ENCODE results near the gene FAM53A.
"Not testable (repeated sequence)": the region's sequence is repeated elsewhere in the genome, so short reads cannot be mapped to it uniquely, and the experiment has no call there.

The FAM53A gene

GRCh38 chr4:1622238-1622637 lies 61.9 kb downstream of the FAM53A start:
- ATAC-seq: no peak

DNA sequence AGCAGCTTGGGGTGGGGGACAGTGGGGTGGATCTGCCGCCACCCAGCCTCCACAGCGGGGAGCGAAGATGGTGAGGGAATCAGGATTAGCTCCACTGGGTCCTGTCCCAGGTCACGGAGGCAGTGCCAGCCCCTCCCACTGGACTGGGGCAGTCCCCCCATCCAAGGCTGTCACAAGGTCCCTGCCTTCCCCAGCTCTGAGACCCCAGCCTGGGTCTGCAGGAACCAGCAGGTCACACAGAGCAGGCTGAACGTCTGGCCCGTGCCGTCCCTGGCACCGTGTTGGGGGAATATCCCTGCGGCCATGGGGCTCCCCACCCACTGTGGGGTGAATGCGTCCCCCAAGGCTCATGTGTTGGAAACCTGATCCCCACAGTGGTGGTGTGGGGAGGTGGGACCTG lies 62.6 kb downstream of the FAM53A start:
- no peak for ATAC-seq

GRCh38 chr4:1619151-1619672 lies 64.9 kb downstream of the FAM53A start:
- no peak for ATAC-seq

DNA sequence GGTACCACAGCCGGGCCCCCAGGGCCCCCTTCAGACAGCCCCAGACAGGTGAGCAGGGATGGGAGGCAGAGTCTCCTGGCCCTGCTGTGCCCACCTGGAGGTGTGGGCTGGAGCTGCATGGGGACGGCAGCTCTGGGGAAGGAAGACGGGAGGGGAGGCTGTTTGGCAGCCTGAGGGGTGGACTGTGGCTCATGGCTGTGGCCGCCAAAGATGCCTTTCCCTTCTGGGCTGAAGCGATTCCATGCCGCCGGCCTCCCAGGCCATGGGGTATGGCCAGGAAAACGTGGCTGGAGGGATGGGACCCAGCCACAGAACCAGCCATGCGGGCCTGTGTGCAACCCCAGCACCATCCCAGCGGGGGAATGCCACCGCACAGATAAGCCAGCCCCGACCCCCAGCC lies 65.7 kb downstream of the FAM53A start:
- no peak for ATAC-seq

GRCh38 chr4:1616557-1616930 lies 67.6 kb downstream of the FAM53A start:
- no peak for ATAC-seq

DNA sequence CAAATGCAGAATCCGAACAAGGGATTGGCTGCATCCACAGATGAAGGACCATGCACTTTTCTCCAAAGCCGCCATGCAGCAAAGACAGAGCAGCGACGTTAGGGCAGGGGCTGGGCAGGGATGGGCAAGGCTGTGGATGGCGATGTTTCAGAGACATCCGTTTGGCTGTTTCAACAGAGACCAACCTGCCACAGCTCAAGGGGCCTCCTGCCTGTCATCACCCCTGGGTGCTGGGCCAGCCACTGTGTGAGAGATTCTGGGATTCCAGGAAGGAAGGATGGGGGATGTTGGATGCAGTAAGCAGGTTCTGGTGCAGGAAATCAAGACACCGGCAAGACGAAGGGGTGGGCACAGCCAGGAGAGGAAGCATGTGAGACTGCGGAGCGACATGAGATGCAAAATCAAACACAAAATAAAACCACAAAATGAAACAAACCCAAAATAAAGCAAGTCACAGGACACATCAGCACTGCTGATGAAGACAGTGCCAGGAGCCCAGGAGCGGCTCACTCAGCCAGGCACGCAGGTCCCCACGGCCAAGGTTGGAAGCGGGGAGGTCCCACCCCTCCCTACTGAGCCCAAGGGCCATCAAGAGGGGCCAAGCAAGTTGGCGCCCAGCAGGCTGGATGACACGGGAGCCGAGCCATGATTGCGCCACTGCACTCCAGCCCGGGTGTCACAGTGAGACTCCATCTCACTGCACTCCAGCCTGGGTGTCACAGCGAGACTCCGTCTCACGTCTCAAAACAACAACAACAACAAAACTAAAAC lies 68.1 kb downstream of the FAM53A start:
- ATAC-seq: no peak

GRCh38 chr4:1614854-1615595 lies 69.1 kb downstream of the FAM53A start:
- ATAC-seq: no peak

GRCh38 chr4:1614502-1614853 lies 69.6 kb downstream of the FAM53A start:
- ATAC-seq: no peak

DNA sequence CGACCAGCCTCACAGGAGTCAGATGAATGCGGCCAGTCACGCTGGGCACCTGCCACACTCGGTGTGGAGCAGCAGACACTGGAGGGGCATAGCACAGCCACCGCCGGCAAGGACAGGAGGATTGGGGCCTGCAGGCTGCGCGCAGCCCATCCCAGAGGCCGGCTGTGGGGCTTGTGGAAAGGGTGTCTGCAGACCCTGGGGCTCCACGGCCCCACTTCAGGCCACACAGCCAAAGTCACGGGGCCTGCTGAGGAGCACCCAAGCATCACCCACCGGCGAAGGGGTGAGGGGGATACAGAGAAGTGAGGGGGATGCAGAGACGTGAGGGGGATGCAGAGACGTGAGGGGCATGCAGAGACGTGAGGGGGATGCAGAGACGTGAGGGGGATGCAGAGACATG lies 70.1 kb downstream of the FAM53A start:
- no peak for ATAC-seq

GRCh38 chr4:1613099-1613495 lies 71.0 kb downstream of the FAM53A start:
- ATAC-seq: no peak

DNA sequence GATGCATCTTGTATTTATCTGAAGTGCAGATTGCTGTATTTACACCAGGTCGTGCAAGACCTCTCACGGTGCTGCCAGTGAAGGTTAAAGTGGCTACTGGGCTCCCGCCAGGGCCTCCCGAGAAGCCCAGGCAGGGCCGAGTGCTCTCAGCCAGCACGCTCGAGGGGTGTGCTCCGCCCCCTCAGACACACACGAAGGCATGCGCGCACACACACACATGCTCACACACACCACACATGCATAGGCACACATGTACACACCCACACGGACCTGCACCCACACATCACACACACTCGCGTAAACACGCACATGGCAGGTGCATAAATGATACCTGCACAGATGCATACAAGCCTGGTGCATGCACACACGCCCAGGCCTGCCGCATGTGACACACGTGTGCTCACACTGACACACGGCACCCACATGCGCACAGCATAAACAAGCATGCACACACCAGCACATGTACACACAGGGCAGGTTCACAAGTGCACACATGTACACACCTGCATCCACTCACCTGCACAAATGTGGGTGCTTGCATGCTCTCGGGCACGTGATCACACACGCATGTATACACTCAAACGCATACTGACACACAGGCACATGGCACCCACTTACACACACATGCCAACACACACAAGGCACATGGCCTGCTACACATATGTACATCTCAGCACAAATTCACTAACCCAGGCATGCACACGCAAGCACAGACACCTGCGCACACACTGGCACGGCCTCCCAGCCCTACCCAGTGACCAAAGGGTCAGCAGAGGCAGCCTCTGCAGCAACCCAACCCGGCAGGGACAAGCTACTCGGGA lies 71.6 kb downstream of the FAM53A start:
- ATAC-seq: no peak

- no peak for ATAC-seq
Measured at GRCh38 chr4:1611501-1611870, 72.6 kb downstream of the FAM53A start.

- ATAC-seq: no peak
Measured at GRCh38 chr4:1610791-1611500, 73.2 kb downstream of the FAM53A start.

- ATAC-seq: no peak
Measured at GRCh38 chr4:1609901-1610790, 74.0 kb downstream of the FAM53A start.

- no peak for ATAC-seq
Measured at GRCh38 chr4:1608821-1609500, 75.2 kb downstream of the FAM53A start.

DNA sequence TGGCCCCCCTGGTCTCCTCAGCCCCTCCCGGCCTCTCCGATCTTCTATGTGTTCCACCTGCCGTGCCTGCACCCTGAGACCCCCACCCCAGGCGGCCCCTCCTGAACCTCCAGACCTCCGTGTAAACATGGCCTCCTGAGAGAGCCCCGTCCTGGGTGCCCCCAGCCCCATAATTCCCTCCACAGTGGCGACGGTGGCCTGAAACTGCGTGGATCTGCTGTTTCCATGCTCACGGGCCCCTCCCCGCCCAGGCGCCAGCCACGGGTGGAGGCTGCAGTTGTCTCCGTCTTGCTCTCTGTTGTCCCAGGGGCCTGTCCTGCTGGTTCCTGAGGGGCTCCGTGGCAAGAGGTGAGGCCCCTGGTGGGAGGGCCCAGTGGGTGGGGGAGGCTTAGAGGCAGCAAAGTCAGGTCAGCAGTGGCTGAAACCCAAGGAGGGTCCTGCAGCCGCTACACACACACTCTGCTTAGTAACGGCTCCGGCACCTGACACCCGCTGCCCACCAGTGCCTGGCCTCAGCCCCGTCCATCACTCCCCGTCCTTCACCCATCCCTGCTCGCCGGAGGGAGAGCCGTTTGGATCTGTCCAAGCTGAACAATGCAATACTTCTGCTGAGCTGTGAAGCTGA lies 75.8 kb downstream of the FAM53A start:
- no peak for ATAC-seq

DNA sequence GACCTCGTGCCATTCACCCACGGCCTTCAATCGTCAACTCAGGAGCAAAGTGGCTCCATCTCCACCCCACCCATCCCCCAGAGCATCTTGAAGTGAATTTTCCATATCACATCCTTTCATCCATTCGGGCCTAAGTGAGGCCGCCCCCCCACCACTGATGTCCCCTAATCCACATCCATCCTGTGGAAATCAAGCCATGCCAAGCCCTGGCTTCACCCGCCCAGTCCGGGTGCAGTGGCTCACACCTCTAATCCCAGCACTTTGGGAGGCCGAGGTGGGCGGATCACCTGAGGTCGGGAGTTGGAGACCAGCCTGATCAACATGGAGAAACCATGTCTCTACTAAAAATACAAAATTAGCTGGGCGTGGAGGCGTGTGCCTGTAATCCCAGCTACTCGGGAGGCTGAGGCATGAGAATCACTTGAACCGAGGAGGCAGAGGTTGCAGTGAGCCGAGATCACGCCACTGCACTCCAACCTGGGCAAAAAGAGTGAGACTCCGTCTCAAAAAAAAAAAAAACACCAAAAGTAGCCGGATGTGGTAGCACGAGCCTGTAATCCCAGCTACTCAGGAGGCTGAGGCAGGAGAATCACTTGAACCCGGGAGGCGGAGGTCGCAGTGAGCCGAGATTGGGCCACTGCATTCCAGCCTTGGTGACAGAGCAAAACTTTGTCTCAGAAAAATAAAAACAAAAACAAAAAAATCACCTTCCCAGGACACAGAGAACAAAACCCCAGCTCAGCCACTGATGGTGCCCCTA lies 76.5 kb downstream of the FAM53A start:
- ATAC-seq: not testable (repeated sequence)

DNA sequence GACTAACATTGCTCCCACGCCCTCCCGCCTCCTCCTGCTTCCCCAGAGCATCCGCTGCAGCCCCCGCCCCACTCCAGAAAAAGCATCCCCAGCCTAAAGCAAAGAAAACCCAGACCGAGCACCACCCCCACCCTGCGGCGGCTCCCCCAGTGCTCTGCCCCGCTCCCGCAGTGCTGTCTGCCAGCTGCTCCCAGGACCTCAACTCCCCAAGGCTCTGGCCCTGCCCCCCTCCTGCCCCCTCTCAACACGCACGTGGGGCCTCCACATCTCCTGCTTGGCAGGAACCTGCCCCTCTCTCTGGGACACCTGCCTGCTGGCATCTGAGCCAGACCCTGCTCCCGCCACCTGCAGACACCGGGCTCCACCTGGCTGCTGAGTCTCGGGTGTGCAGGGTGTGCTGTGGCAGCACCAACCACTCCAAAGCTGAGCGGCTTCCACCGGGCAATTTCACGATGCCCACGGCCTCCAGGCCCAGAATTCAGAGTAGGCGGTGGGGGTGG lies 79.4 kb downstream of the FAM53A start:
- ATAC-seq: peak; percentile 57

DNA sequence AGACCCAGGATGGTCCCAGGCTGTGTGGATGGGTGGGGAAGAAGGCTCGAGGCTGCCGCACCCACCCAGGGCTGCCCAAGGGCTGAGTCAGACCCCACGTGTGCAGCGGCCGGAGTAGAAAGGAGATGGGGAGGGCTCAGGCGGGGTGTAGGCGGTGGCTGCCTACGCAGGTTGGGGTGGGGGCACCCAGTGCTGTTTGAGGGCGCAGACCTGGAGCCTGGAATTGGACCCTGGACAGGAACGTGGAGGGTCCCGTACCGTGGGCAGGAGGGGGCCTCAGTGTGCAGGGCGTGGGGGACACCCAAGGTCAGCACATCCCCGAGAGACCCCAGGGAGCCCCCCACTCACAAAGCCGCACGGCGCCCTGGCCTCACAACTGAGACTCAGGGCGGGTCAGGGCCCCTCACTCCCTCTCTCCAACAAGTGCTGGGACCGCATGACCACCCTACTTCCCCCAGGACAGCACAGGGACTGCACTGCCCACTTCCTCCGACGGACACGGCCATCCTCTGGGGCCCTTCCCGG lies 79.9 kb downstream of the FAM53A start:
- no peak for ATAC-seq
